ENCODE results near the gene COX4I1.

DNA sequence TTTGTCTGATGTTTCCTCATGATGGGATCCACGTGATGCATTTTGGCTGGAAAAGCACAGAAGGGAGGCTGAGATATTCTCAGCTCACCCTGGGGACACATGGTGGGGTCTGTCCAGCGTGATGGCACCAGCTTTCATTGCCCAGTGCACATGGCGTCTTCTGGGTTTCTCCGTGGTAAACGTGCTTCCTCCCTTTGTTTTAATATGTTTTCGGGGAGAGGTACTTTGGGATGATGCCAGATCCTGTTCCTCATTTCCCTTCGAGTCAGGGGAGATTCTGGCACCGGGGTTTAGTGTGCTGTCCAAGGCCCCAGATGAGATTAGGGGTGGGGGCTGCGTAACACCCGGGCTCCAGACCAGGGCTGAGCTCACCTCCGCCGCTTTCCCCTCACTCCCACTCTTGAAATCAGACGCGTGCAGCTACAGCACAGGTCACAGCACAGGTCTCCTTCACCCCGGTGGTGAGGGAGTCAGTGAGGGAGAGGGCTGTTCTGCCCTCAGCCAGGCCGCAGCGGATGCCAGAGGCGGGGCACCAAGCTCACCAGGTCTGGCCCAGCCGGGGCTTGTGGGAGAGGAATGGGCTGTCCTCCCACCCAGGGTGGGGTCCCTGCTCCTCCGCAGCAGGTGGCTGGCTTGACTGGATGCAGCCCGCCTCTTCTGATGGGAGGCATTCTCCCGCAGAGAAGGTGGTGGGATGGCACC lies 33.9 kb downstream of the COX4I1 start:
- TF ChIP-seq, protein P1, sequence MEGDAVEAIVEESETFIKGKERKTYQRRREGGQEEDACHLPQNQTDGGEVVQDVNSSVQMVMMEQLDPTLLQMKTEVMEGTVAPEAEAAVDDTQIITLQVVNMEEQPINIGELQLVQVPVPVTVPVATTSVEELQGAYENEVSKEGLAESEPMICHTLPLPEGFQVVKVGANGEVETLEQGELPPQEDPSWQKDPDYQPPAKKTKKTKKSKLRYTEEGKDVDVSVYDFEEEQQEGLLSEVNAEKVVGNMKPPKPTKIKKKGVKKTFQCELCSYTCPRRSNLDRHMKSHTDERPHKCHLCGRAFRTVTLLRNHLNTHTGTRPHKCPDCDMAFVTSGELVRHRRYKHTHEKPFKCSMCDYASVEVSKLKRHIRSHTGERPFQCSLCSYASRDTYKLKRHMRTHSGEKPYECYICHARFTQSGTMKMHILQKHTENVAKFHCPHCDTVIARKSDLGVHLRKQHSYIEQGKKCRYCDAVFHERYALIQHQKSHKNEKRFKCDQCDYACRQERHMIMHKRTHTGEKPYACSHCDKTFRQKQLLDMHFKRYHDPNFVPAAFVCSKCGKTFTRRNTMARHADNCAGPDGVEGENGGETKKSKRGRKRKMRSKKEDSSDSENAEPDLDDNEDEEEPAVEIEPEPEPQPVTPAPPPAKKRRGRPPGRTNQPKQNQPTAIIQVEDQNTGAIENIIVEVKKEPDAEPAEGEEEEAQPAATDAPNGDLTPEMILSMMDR (IDR thresholded peaks at IDR 0.05; ENCODE audit: low read depth, low read length): no peak
- no peak for TF ChIP-seq EZH2phosphoT487 (IDR thresholded peaks at IDR 0.05; ENCODE audit: low read depth)
